ENCODE data around the gene MAPK12. TPM values are rescaled to one million over a fixed set of nuclear protein-coding genes. Genes with fewer than 3 reads are reported as not detected.

The MAPK12 gene
- total RNA-seq, 3 donors from 2014 or later = 3.8 to 9.8 (median 5.3) TPM

DNA sequence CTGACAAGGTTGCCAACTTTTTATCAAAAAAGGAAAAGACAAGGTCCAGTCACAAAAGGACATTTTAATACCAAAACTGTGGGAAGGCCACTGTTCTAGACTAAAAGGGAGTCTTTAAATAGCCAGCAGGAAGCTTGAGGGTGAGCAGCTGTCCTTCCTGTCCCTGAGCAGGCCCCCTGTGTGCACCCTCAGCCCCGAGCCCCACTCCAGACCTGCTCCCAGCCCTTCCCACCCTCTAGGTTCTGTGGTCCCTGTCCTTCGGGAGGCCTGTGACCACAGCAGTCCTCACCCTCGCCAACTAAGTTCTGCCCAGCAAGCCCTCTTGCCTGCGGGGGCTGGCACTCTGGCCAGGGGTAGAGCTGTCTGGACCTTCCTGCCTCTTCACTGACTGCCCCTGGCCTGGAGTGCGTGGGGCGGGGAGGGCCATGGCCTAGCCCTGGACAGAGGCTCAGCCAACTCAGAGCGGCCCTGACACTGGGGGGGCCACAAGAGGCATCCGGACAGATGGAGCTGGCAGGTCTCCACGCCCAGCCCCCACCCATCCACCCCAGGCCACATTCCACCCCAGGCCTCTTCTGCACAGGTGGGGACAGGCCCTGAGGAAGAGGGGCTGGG is 47.6 kb upstream of the MAPK12 start:
- H3K4me1 ChIP-seq = peaks cover 14 to 20% of the 10 kb centered on the region in 2 donors
- no peaks in the 10 kb centered on the region for H3K36me3 ChIP-seq
- no peaks in the 10 kb centered on the region for H3K9me3 ChIP-seq
- peak overlapping the region; percentile 85 to 98 for H3K27ac ChIP-seq
- no peak for TF ChIP-seq POLR2A (IDR thresholded peaks at IDR 0.05)
- TF ChIP-seq POLR2AphosphoS5 (IDR thresholded peaks at IDR 0.05) = no peak
- no peak for TF ChIP-seq CTCF (IDR thresholded peaks at IDR 0.05)
- no peak for DNase-seq (ENCODE audit: low spot score in 2 of 2)
- H3K27me3 ChIP-seq = no peaks in the 10 kb centered on the region
- intact Hi-C loops (cut with DNase I; ENCODE audit: low total_unique reads) = no loop called here
- H3K4me3 ChIP-seq = no peak overlapping the region

- TF ChIP-seq POLR2A (IDR thresholded peaks at IDR 0.05) (no peak), CTCF (IDR thresholded peaks at IDR 0.05) (no peak), POLR2AphosphoS5 (IDR thresholded peaks at IDR 0.05) (no peak)
- intact Hi-C loops (cut with DNase I; ENCODE audit: low total_unique reads) = no loop called here
- Histone ChIP-seq H3K27ac (peak overlapping the region; percentile 85 to 98), H3K4me1 (peaks cover 18 to 26% of the 10 kb centered on the region in 2 donors), H3K9me3 (no peaks in the 10 kb centered on the region), H3K36me3 (no peaks in the 10 kb centered on the region), H3K4me3 (peak overlapping the region in 1 of 3 donors; percentile 37), H3K27me3 (no peaks in the 10 kb centered on the region)
- peak in 1 of 2 donors; percentile 68 for DNase-seq (ENCODE audit: low spot score in 2 of 2)
Measured at GRCh38 chr22:50308597-50308935, 47.1 kb upstream of the MAPK12 start.

- no peaks in the 10 kb centered on the region for H3K27me3 ChIP-seq
- DNase-seq (ENCODE audit: low spot score in 2 of 2) = peak in 1 of 2 donors; percentile 27
- peak overlapping the region in 1 of 3 donors; percentile 37 for H3K4me3 ChIP-seq
- peaks cover 23 to 31% of the 10 kb centered on the region in 2 donors for H3K4me1 ChIP-seq
- no peak for TF ChIP-seq POLR2A (IDR thresholded peaks at IDR 0.05)
- TF ChIP-seq CTCF (IDR thresholded peaks at IDR 0.05) = no peak
- no peak for TF ChIP-seq POLR2AphosphoS5 (IDR thresholded peaks at IDR 0.05)
- H3K9me3 ChIP-seq = no peaks in the 10 kb centered on the region
- intact Hi-C loops (cut with DNase I; ENCODE audit: low total_unique reads) = no loop called here
- no peaks in the 10 kb centered on the region for H3K36me3 ChIP-seq
- peak overlapping the region; percentile 85 to 98 for H3K27ac ChIP-seq
Measured at GRCh38 chr22:50307890-50308596, 46.6 kb upstream of the MAPK12 start.

DNA sequence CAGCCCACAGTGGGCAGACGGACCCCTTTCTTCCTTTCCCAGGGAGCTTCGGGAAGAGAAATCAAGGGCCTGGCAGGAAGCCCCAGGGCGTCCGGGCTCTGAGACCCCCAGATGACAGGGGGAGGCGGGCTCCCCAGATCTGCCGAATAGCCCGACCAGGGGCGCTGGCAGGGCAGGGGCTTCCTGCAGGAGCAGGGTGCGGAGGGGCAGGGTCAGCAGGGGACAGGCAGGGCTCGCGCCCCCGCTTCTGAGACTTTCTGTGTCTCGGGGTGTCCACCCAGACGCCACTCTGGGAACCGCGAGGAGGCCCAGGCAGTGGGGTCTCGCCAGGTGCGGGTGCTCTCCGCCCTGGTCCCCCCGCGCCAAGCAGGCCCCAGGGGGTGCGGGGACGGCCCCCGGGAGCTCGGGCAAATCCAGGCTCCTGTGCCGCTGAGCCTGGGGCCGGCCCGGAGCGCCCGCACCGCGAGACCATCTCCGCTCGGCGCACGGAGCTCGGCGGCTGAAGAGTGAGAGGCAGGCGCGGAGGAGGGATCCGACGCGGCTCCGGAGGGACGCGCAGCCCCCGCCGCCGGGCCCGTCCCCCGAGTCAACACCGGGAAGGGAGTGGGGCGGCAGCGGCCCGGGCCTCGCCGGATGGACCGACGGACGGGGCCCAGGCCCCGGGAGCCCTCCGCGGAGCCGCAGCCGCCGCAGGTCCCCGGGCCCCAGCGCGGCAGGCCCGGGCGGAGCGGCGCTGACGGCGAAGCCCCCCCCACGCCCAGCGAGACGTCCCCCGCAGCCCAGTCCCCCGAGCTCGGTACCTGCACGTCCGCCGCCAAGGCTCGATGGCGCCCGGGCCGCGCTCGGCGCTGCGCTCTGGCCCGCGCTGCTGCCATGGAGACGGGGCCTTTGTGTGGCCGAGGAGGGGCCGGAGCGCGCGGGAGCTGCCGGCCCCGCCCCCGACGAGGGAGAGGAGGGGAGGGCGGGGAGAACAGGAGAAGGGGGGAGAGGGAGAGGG is 45.6 kb upstream of the MAPK12 start, which contains the start of gene PLXNB2:
TSS of gene PLXNB2 (minus strand) at position 894 of the 997 bp plus-strand sequence. CDS start 17,062 bp downstream, outside the sequence.
- intact Hi-C loops (cut with DNase I; ENCODE audit: low total_unique reads) = no loop called here
- DNase-seq (ENCODE audit: low spot score in 2 of 2) = peak; percentile 78 to 80
- Histone ChIP-seq H3K4me3 (peak within 1 kb of the TSS; percentile 90 to 99 (median 91)), H3K9me3 (no peaks in the 10 kb centered on the region), H3K27me3 (no peaks in the 10 kb centered on the region), H3K36me3 (no peaks in the 10 kb centered on the region), H3K4me1 (peaks cover 33 to 41% of the 10 kb centered on the region in 2 donors), H3K27ac (peak within 1 kb of the TSS; percentile 94 to 98)
- TF ChIP-seq CTCF (IDR thresholded peaks at IDR 0.05) (no peak), POLR2AphosphoS5 (IDR thresholded peaks at IDR 0.05) (peak in 1 of 3 donors; percentile 55)

Data from breast epithelium (tissue), 4 donors.